Spleen (tissue), 11 donors: Measurements from ENCODE around the gene FHIT. TPM values are rescaled to one million over a fixed set of nuclear protein-coding genes. Genes with fewer than 3 reads are reported as not detected.
"Not testable (repeated sequence)": the region's sequence is repeated elsewhere in the genome, so short reads cannot be mapped to it uniquely, and the experiment has no call there.

Experiments
- DNase-seq: peaks from one replicate; pipeline ENCODE4 v3.0.0-alpha.2; 2020
- H3K27ac ChIP-seq, 8 donors: fragments of 200-600 bp; sonication (generic) in 7 of 8; 1 replicate in 4 of 8; 2 replicates in 4 of 8; pipeline versions ENCODE4 v1.5.0 to v1.8.0; 2016 to 2021; ENCODE audit warnings: inconsistent platforms in 4 of 8, mild to moderate bottlenecking in 4 of 8, moderate library complexity in 1 of 8
- H3K27me3 ChIP-seq, 7 donors: fragments of 200-600 bp; sonication (generic) in 6 of 7; replicated peaks in 1 of 7; 1 replicate in 4 of 7; 2 replicates in 3 of 7; pipeline versions ENCODE4 v1.5.0 to v1.8.0; 2016 to 2021; ENCODE audit warnings: inconsistent platforms in 3 of 7, mild to moderate bottlenecking in 1 of 7
- H3K36me3 ChIP-seq, 6 donors: fragments of 200-600 bp; sonication (generic) in 5 of 6; 1 replicate in 4 of 6; 2 replicates in 2 of 6; pipeline versions ENCODE4 v1.5.0 to v1.8.0; 2016 to 2021; ENCODE audit warnings: inconsistent platforms in 2 of 6
- H3K4me1 ChIP-seq, 6 donors: fragments of 200-600 bp; sonication (generic) in 5 of 6; 1 replicate in 3 of 6; 2 replicates in 3 of 6; pipeline versions ENCODE4 v1.5.0 to v1.8.0; 2016 to 2021; ENCODE audit warnings: inconsistent platforms in 3 of 6
- H3K4me3 ChIP-seq, 8 donors: fragments of 200-600 bp; sonication (generic) in 7 of 8; 1 replicate in 4 of 8; 2 replicates in 4 of 8; pipeline versions ENCODE4 v1.5.0 to v1.8.0; 2016 to 2021; ENCODE audit warnings: inconsistent platforms in 4 of 8, mild to moderate bottlenecking in 4 of 8, moderate library complexity in 2 of 8
- H3K9me3 ChIP-seq, 8 donors: fragments of 200-600 bp; sonication (generic) in 7 of 8; 1 replicate in 4 of 8; 2 replicates in 4 of 8; pipeline versions ENCODE4 v1.5.0 to v1.8.0; 2016 to 2021; ENCODE audit warnings: inconsistent platforms in 4 of 8
- CTCF ChIP-seq, 11 experiments: fragments of 200-600 bp in 7 of 11; fragments of 450-650 bp in 4 of 11; sonication (generic) in 4 of 11; IDR thresholded peaks in 8 of 11; conservative IDR thresholded peaks in 3 of 11; 1 replicate in 7 of 11; 2 replicates in 4 of 11; pipeline versions ENCODE4 v1.4.0 to v1.8.0; 2016 to 2021; ENCODE audit warnings: antibody characterized with exemption in 11 of 11, inconsistent platforms in 4 of 11, mild to moderate bottlenecking in 1 of 11
- POLR2A ChIP-seq, 3 donors: fragments of 450-650 bp; IDR thresholded peaks; one replicate each; pipeline ENCODE4 v1.5.1; 2017; ENCODE audit warnings: antibody characterized with exemption in 3 of 3, mild to moderate bottlenecking in 1 of 3
- POLR2AphosphoS5 ChIP-seq, 3 donors: sonication (generic); formaldehyde crosslinking; IDR thresholded peaks; one replicate each; pipeline ENCODE4 v1.5.1; 2017; ENCODE audit warnings: antibody characterized with exemption in 3 of 3
- WGBS, 5 donors: extraction: QIAGEN DNeasy Blood & Tissue Kit in 3 of 5; methylation state at CpG; one replicate each; pipeline versions ENCODE4 v1.1.5 to v1.1.7; 2013 to 2018; 5-methylcytosine and 5-hydroxymethylcytosine counted together
- intact Hi-C: fragments of 100-400 bp; cut with DNase I; formaldehyde crosslinking; loops from one replicate; pipeline ENCODE4 v1.15.0; 2023; ENCODE audit warnings: low total_unique reads
- polyA plus RNA-seq, 3 donors: library from polyadenylated mRNA; stranded (reverse); fragments of 200-250 nt; gene quantifications; one replicate each; pipeline ENCODE4 v1.2.1, GENCODE V29; 2013
- total RNA-seq, 7 donors: library from RNA; depleted of rRNA in 3 of 7; stranded (reverse); fragments of >200 nt in 3 of 7; fragmentation: NEBNext Ultra II Directional in 4 of 7; extraction: Animal tissue kit (Norgen Biotek cat#: 25700) in 4 of 7; gene quantifications; one replicate each; pipeline versions ENCODE4 v1.1.0 to v1.2.1, GENCODE V29; 2016 to 2021
- donor health status: healthy with polysubstance abuse.
- donor health status: DM: no; HTN: no; CAD: no; lungs with moderate emphysema.
- donor health status: DM: no; HTN: no; CAD: no.
- donor health status: Bipolar disorder and iron deficiency.
- donor health status: healthy.
- donor health status: DM: no; HTN: no; CAD: no.
- donor health status: DM: yes; HTN: yes; CAD: no.

The FHIT gene
- total and polyA plus RNA-seq, 10 donors, result 4.1 to 23.1 (median 12.2) TPM

GRCh38 chr3:59936472-59936871 is 1314.8 kb downstream of the FHIT start:
- 89 to 95% (median 93%) methylated on average over 3 of the region's 3 CpGs for WGBS, 5 donors
- no peak for DNase-seq
- intact Hi-C loops, result no loop called here

GRCh38 chr3:59935025-59935424 is 1316.2 kb downstream of the FHIT start:
- 13 to 56% (median 50%) methylated on average over 1 of the region's 1 CpG for WGBS, 5 donors
- H3K9me3 ChIP-seq, result no peaks in the 10 kb centered on the region
- intact Hi-C loops, result no loop called here
- H3K4me3 ChIP-seq, result no peak overlapping the region
- no peaks in the 10 kb centered on the region for H3K27me3 ChIP-seq
- DNase-seq, result no peak
- peaks cover 0 to 4% (median 0%) of the 10 kb centered on the region in 6 donors for H3K4me1 ChIP-seq
- no peak overlapping the region for H3K27ac ChIP-seq
- H3K36me3 ChIP-seq, result no peaks in the 10 kb centered on the region
- no peak for TF ChIP-seq CTCF (IDR thresholded peaks at IDR 0.05 in 8 of 11, conservative IDR thresholded peaks at IDR 0.05 in 3 of 11)
- TF ChIP-seq POLR2A (IDR thresholded peaks at IDR 0.05), result no peak
- no peak for TF ChIP-seq POLR2AphosphoS5 (IDR thresholded peaks at IDR 0.05)

More at GRCh38 chr3:59936472-59936871, 1314.8 kb downstream of the FHIT start:
- H3K36me3 ChIP-seq, result no peaks in the 10 kb centered on the region
- H3K27ac ChIP-seq, result no peak overlapping the region
- peaks cover 0 to 18% (median 9%) of the 10 kb centered on the region in 6 donors for H3K4me1 ChIP-seq
- no peak for TF ChIP-seq POLR2AphosphoS5 (IDR thresholded peaks at IDR 0.05)
- no peak for TF ChIP-seq POLR2A (IDR thresholded peaks at IDR 0.05)
- TF ChIP-seq CTCF (IDR thresholded peaks at IDR 0.05 in 8 of 11, conservative IDR thresholded peaks at IDR 0.05 in 3 of 11), result no peak
- H3K27me3 ChIP-seq, result no peaks in the 10 kb centered on the region
- no peak overlapping the region for H3K4me3 ChIP-seq
- no peaks in the 10 kb centered on the region for H3K9me3 ChIP-seq

- H3K9me3 ChIP-seq, H3K4me3 ChIP-seq, intact Hi-C loops, H3K27ac ChIP-seq, H3K27me3 ChIP-seq, DNase-seq, H3K36me3 ChIP-seq, H3K4me1 ChIP-seq: not testable (repeated sequence)
- WGBS, 5 donors, result 56 to 85% (median 75%) methylated on average over 2 of the region's 2 CpGs
Observed at GRCh38 chr3:59934560-59934959, 1316.7 kb downstream of the FHIT start.

- intact Hi-C loops, result no loop called here
- Histone ChIP-seq H3K27ac (no peak overlapping the region), H3K4me3 (no peak overlapping the region), H3K9me3 (no peaks in the 10 kb centered on the region), H3K36me3 (no peaks in the 10 kb centered on the region), H3K4me1 (no peaks in the 10 kb centered on the region), H3K27me3 (no peaks in the 10 kb centered on the region)
- TF ChIP-seq POLR2AphosphoS5 (IDR thresholded peaks at IDR 0.05), result no peak
- no peak for TF ChIP-seq POLR2A (IDR thresholded peaks at IDR 0.05)
- DNase-seq, result no peak
- 68 to 93% (median 85%) methylated on average over 2 of the region's 2 CpGs for WGBS, 5 donors
Observed at GRCh38 chr3:59930170-59930569, 1321.1 kb downstream of the FHIT start.

GRCh38 chr3:59927056-59927455 is 1324.2 kb downstream of the FHIT start:
- Histone ChIP-seq H3K27me3 (no peaks in the 10 kb centered on the region), H3K4me1 (no peaks in the 10 kb centered on the region), H3K9me3 (no peaks in the 10 kb centered on the region), H3K4me3 (no peak overlapping the region), H3K36me3 (no peaks in the 10 kb centered on the region), H3K27ac (no peak overlapping the region)
- TF ChIP-seq POLR2AphosphoS5 (IDR thresholded peaks at IDR 0.05) (no peak), POLR2A (IDR thresholded peaks at IDR 0.05) (no peak), CTCF (IDR thresholded peaks at IDR 0.05 in 8 of 11, conservative IDR thresholded peaks at IDR 0.05 in 3 of 11) (no peak)
- intact Hi-C loops, result no loop called here
- WGBS, 5 donors, result 83 to 97% (median 89%) methylated on average over 3 of the region's 3 CpGs
- no peak for DNase-seq
